SK-N-SH treated with all-trans-retinoic acid at 6 μM for 48 hours (cell line): Measurements from ENCODE around the gene CEMIP.

Source experiments
- ATAC-seq: fragments of 200-7000 bp; cut with Tn5 transposase; 3 replicates; pipeline ENCODE4 v1.9.1; 2020; ENCODE audit warnings: mild to moderate bottlenecking, moderate library complexity
- ARNTL ChIP-seq: fragments of 450-650 bp; formaldehyde crosslinking; IDR thresholded peaks from 2 replicates; pipeline ENCODE4 v1.5.0; 2020; ENCODE audit warnings: low read depth, mild to moderate bottlenecking, moderate library complexity, borderline replicate concordance
- BACH2 ChIP-seq: fragments of 250-450 bp; sonication (Bioruptor Pico); IDR thresholded peaks from 2 replicates; pipeline ENCODE4 v1.9.0; 2021; ENCODE audit warnings: mild to moderate bottlenecking, borderline replicate concordance
- CSDC2 ChIP-seq: fragments of 250-450 bp; sonication (Bioruptor Pico); IDR thresholded peaks from 2 replicates; pipeline ENCODE4 v1.5.0; 2020; ENCODE audit warnings: mild to moderate bottlenecking, moderate library complexity
- ESRRG ChIP-seq: fragments of 250-450 bp; sonication (Bioruptor Pico); IDR thresholded peaks from 2 replicates; pipeline ENCODE4 v1.6.1; 2021; ENCODE audit warnings: mild to moderate bottlenecking
- GLIS3 ChIP-seq: fragments of 250-450 bp; sonication (Bioruptor Pico); IDR thresholded peaks from 2 replicates; pipeline ENCODE4 v1.5.0; 2020; ENCODE audit warnings: mild to moderate bottlenecking, moderate library complexity
- ISL1 ChIP-seq: fragments of 250-450 bp; sonication (Bioruptor Pico); IDR thresholded peaks from 2 replicates; pipeline ENCODE4 v2.1.2; 2022; ENCODE audit warnings: mild to moderate bottlenecking, moderate library complexity
- OSR1 ChIP-seq: fragments of 250-450 bp; sonication (Bioruptor Pico); IDR thresholded peaks from 2 replicates; pipeline ENCODE4 v1.8.0; 2022; ENCODE audit warnings: moderate library complexity, mild to moderate bottlenecking, inconsistent platforms
- PPARA ChIP-seq: fragments of 250-450 bp; sonication (Bioruptor Pico); IDR thresholded peaks from 2 replicates; pipeline ENCODE4 v1.5.0; 2020; ENCODE audit warnings: mild to moderate bottlenecking, borderline replicate concordance
- RARB ChIP-seq: fragments of 250-450 bp; sonication (Bioruptor Pico); IDR thresholded peaks from 2 replicates; pipeline ENCODE4 v1.8.0; 2021; ENCODE audit warnings: mild to moderate bottlenecking, moderate library complexity
- SNAI2 ChIP-seq: fragments of 250-450 bp; sonication (Bioruptor Pico); IDR thresholded peaks from 2 replicates; pipeline ENCODE4 v1.5.0; 2020; ENCODE audit warnings: mild to moderate bottlenecking, moderate library complexity
- TCF4 ChIP-seq: fragments of 250-450 bp; sonication (Bioruptor Pico); IDR thresholded peaks from 2 replicates; pipeline ENCODE4 v1.8.0; 2021; ENCODE audit warnings: mild to moderate bottlenecking, moderate library complexity, borderline replicate concordance
- TOX ChIP-seq: fragments of 250-450 bp; sonication (Bioruptor Pico); IDR thresholded peaks from 2 replicates; pipeline ENCODE4 v1.8.0; 2021; ENCODE audit warnings: mild to moderate bottlenecking, moderate library complexity, borderline replicate concordance
- ZC3H10 ChIP-seq: fragments of 250-450 bp; sonication (Bioruptor Pico); IDR thresholded peaks from 2 replicates; pipeline ENCODE4 v1.5.1; 2021; ENCODE audit warnings: mild to moderate bottlenecking, moderate library complexity
- ZFP3 ChIP-seq: fragments of 250-450 bp; sonication (Bioruptor Pico); IDR thresholded peaks from 2 replicates; pipeline ENCODE4 v1.5.0; 2020; ENCODE audit warnings: mild to moderate bottlenecking, moderate library complexity
- ZFP30 ChIP-seq: fragments of 450-650 bp; formaldehyde crosslinking; IDR thresholded peaks from 2 replicates; pipeline ENCODE4 v1.5.0; 2022; ENCODE audit warnings: mild to moderate bottlenecking, moderate library complexity
- ZNF565 ChIP-seq: fragments of 450-650 bp; formaldehyde crosslinking; conservative IDR thresholded peaks from 2 replicates; pipeline ENCODE4 v1.5.0; 2020; ENCODE audit warnings: low read depth, mild to moderate bottlenecking, moderate library complexity
- ZNF70 ChIP-seq: fragments of 450-650 bp; formaldehyde crosslinking; IDR thresholded peaks from 2 replicates; pipeline ENCODE4 v1.5.0; 2020; ENCODE audit warnings: mild to moderate bottlenecking, moderate library complexity
- ZNF8 ChIP-seq: fragments of 450-650 bp; formaldehyde crosslinking; IDR thresholded peaks from 2 replicates; pipeline ENCODE4 v1.5.0; 2020; ENCODE audit warnings: mild to moderate bottlenecking, moderate library complexity
- TF ChIP-seq, protein P1 (sequence below): fragments of 250-450 bp; sonication (Bioruptor Pico); IDR thresholded peaks from 2 replicates; pipeline ENCODE4 v1.8.0; 2021; ENCODE audit warnings: low read depth, mild to moderate bottlenecking, moderate library complexity, borderline replicate concordance
- TF ChIP-seq, protein P2 (sequence below): fragments of 250-450 bp; sonication (Bioruptor Pico); IDR thresholded peaks from 2 replicates; pipeline ENCODE4 v1.5.0; 2020; ENCODE audit warnings: mild to moderate bottlenecking, moderate library complexity
- TF ChIP-seq, protein P3 (sequence below): fragments of 250-450 bp; sonication (Bioruptor Pico); IDR thresholded peaks from 2 replicates; pipeline ENCODE4 v1.5.1; 2021; ENCODE audit warnings: mild to moderate bottlenecking, moderate library complexity
- TF ChIP-seq, protein P4 (sequence below): fragments of 250-450 bp; sonication (Bioruptor Pico); IDR thresholded peaks from 2 replicates; pipeline ENCODE4 v1.5.1; 2020; ENCODE audit warnings: low read depth, mild to moderate bottlenecking, moderate library complexity
- TF ChIP-seq, protein P5 (sequence below): fragments of 250-450 bp; sonication (Bioruptor Pico); IDR thresholded peaks from 2 replicates; pipeline ENCODE4 v1.8.0; 2020; ENCODE audit warnings: mild to moderate bottlenecking, moderate library complexity, borderline replicate concordance

Gene CEMIP

DNA sequence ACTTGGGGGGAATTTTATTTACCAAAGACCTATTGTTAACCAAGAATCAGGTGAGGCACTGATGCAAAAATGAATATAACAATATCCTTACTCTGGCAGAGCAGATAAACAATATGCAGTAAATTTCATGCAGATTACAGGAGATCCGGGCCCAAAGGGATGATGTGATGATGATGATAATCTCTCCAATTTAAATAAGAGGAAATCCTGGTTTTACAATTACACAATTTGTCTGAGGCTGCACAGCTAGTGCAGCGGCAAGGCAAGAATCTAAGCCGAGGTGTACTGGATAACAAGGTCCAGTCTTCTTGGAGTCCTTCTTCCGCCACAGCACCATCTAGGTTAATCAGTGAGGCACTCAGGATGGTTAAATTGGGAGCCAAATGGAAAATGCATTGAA lies 212.8 kb downstream of the CEMIP start:
- TF ChIP-seq ESRRG (CRISPR knock-in tag): no peak
- TF ChIP-seq TOX: no peak
- TF ChIP-seq ZNF565 (CRISPR knock-in tag): no peak
- no peak for TF ChIP-seq SNAI2
- no peak for TF ChIP-seq CSDC2 (CRISPR knock-in tag)
- no peak for TF ChIP-seq TCF4 (CRISPR knock-in tag)
- TF ChIP-seq, protein P1, sequence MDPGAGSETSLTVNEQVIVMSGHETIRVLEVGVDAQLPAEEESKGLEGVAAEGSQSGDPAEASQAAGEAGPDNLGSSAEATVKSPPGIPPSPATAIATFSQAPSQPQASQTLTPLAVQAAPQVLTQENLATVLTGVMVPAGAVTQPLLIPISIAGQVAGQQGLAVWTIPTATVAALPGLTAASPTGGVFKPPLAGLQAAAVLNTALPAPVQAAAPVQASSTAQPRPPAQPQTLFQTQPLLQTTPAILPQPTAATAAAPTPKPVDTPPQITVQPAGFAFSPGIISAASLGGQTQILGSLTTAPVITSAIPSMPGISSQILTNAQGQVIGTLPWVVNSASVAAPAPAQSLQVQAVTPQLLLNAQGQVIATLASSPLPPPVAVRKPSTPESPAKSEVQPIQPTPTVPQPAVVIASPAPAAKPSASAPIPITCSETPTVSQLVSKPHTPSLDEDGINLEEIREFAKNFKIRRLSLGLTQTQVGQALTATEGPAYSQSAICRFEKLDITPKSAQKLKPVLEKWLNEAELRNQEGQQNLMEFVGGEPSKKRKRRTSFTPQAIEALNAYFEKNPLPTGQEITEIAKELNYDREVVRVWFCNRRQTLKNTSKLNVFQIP (CRISPR knock-in tag): no peak
- TF ChIP-seq ISL1: no peak
- no peak for TF ChIP-seq PPARA (CRISPR knock-in tag)
- no peak for TF ChIP-seq ZFP30 (CRISPR knock-in tag)
- TF ChIP-seq RARB: no peak
- no peak for TF ChIP-seq ZC3H10 (CRISPR knock-in tag)
- no peak for TF ChIP-seq ARNTL (CRISPR knock-in tag)
- TF ChIP-seq, protein P2, sequence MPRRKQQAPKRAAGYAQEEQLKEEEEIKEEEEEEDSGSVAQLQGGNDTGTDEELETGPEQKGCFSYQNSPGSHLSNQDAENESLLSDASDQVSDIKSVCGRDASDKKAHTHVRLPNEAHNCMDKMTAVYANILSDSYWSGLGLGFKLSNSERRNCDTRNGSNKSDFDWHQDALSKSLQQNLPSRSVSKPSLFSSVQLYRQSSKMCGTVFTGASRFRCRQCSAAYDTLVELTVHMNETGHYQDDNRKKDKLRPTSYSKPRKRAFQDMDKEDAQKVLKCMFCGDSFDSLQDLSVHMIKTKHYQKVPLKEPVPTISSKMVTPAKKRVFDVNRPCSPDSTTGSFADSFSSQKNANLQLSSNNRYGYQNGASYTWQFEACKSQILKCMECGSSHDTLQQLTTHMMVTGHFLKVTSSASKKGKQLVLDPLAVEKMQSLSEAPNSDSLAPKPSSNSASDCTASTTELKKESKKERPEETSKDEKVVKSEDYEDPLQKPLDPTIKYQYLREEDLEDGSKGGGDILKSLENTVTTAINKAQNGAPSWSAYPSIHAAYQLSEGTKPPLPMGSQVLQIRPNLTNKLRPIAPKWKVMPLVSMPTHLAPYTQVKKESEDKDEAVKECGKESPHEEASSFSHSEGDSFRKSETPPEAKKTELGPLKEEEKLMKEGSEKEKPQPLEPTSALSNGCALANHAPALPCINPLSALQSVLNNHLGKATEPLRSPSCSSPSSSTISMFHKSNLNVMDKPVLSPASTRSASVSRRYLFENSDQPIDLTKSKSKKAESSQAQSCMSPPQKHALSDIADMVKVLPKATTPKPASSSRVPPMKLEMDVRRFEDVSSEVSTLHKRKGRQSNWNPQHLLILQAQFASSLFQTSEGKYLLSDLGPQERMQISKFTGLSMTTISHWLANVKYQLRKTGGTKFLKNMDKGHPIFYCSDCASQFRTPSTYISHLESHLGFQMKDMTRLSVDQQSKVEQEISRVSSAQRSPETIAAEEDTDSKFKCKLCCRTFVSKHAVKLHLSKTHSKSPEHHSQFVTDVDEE: no peak
- TF ChIP-seq ZNF8 (CRISPR knock-in tag): no peak
- TF ChIP-seq BACH2 (CRISPR knock-in tag): no peak
- TF ChIP-seq, protein P3, sequence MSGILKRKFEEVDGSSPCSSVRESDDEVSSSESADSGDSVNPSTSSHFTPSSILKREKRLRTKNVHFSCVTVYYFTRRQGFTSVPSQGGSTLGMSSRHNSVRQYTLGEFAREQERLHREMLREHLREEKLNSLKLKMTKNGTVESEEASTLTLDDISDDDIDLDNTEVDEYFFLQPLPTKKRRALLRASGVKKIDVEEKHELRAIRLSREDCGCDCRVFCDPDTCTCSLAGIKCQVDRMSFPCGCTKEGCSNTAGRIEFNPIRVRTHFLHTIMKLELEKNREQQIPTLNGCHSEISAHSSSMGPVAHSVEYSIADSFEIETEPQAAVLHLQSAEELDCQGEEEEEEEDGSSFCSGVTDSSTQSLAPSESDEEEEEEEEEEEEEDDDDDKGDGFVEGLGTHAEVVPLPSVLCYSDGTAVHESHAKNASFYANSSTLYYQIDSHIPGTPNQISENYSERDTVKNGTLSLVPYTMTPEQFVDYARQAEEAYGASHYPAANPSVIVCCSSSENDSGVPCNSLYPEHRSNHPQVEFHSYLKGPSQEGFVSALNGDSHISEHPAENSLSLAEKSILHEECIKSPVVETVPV: no peak
- TF ChIP-seq ZNF70 (CRISPR knock-in tag): no peak
- TF ChIP-seq, all 23 proteins: peak for 0
- no peak for ATAC-seq

DNA sequence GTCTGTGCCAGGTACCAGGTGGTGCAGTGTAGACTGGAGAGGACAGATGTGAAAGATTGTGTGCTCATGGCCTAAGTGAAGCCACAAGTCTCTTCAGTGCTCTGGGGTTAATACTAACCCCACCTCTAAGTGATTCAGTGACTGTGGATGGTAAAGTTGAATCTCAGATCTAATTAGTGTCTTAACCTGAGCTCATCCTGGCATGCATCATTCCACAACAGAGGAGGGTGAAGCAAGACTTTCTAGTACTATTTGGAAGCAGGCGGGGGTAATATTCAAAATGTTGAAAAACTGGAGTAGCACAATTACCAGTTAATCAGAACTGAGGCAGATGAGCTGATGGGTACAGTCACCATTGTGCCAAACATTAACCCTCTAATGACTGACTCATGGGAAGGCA lies 213.3 kb downstream of the CEMIP start:
- ATAC-seq: no peak
- TF ChIP-seq ESRRG (CRISPR knock-in tag): no peak
- no peak for TF ChIP-seq ZC3H10 (CRISPR knock-in tag)
- TF ChIP-seq CSDC2 (CRISPR knock-in tag): no peak
- no peak for TF ChIP-seq ARNTL (CRISPR knock-in tag)
- TF ChIP-seq TCF4 (CRISPR knock-in tag): no peak
- TF ChIP-seq OSR1 (CRISPR knock-in tag): no peak
- TF ChIP-seq ZFP3 (CRISPR knock-in tag): no peak
- TF ChIP-seq, protein P1 (CRISPR knock-in tag): no peak
- TF ChIP-seq ISL1: no peak
- TF ChIP-seq ZNF565 (CRISPR knock-in tag): no peak
- TF ChIP-seq ZFP30 (CRISPR knock-in tag): no peak
- TF ChIP-seq BACH2 (CRISPR knock-in tag): no peak
- no peak for TF ChIP-seq GLIS3 (CRISPR knock-in tag)
- TF ChIP-seq SNAI2: no peak
- TF ChIP-seq, protein P4, sequence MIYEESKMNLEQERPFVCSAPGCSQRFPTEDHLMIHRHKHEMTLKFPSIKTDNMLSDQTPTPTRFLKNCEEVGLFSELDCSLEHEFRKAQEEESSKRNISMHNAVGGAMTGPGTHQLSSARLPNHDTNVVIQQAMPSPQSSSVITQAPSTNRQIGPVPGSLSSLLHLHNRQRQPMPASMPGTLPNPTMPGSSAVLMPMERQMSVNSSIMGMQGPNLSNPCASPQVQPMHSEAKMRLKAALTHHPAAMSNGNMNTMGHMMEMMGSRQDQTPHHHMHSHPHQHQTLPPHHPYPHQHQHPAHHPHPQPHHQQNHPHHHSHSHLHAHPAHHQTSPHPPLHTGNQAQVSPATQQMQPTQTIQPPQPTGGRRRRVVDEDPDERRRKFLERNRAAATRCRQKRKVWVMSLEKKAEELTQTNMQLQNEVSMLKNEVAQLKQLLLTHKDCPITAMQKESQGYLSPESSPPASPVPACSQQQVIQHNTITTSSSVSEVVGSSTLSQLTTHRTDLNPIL (CRISPR knock-in tag): no peak

DNA sequence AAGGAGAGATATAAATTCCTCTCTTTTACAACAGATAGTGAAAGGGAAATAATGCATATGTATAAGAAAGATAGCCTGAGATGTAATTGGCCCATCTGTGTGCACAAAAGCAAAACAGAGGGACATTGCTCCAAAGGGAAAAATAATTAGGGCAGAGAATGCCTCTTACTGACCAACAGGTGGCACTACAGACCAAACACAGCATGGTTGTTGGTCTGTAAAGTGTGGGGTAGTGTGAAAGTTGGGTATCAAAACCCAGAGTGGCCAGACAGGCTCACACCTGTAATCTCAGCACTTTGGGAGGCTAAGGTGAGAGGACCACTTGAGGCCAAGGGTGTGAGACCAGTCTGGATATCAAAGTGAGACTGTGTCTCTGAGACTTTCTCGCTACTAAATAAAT lies 217.1 kb downstream of the CEMIP start:
- no peak for ATAC-seq
- no peak for TF ChIP-seq BACH2 (CRISPR knock-in tag)
- TF ChIP-seq ARNTL (CRISPR knock-in tag): no peak
- TF ChIP-seq, protein P5, sequence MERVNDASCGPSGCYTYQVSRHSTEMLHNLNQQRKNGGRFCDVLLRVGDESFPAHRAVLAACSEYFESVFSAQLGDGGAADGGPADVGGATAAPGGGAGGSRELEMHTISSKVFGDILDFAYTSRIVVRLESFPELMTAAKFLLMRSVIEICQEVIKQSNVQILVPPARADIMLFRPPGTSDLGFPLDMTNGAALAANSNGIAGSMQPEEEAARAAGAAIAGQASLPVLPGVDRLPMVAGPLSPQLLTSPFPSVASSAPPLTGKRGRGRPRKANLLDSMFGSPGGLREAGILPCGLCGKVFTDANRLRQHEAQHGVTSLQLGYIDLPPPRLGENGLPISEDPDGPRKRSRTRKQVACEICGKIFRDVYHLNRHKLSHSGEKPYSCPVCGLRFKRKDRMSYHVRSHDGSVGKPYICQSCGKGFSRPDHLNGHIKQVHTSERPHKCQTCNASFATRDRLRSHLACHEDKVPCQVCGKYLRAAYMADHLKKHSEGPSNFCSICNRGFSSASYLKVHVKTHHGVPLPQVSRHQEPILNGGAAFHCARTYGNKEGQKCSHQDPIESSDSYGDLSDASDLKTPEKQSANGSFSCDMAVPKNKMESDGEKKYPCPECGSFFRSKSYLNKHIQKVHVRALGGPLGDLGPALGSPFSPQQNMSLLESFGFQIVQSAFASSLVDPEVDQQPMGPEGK (CRISPR knock-in tag): no peak
- no peak for TF ChIP-seq CSDC2 (CRISPR knock-in tag)
- TF ChIP-seq, protein P1 (CRISPR knock-in tag): no peak
- no peak for TF ChIP-seq ZNF70 (CRISPR knock-in tag)
- no peak for TF ChIP-seq ESRRG (CRISPR knock-in tag)
- TF ChIP-seq, protein P4 (CRISPR knock-in tag): no peak
